Measurements from ENCODE around the gene NLGN1.

- TF ChIP-seq TBP (IDR thresholded peaks at IDR 0.05; ENCODE audit: low read depth, low read length) (no peak), POLR2AphosphoS5 (IDR thresholded peaks at IDR 0.05; ENCODE audit: low read depth, low read length) (no peak), SRF (IDR thresholded peaks at IDR 0.05; ENCODE audit: low read depth, low read length) (no peak), EP300 (IDR thresholded peaks at IDR 0.05; ENCODE audit: borderline replicate concordance in 1 of 2, low read depth in 2 of 2, low read length in 2 of 2) (no peak), RFX5 (IDR thresholded peaks at IDR 0.05; ENCODE audit: borderline replicate concordance, low read depth, low read length) (no peak), TAF1 (IDR thresholded peaks at IDR 0.05; ENCODE audit: low read depth, low read length) (no peak), ZNF274 (IDR thresholded peaks at IDR 0.05; ENCODE audit: borderline replicate concordance, extremely low read depth, low read length) (no peak), POLR2A (IDR thresholded peaks at IDR 0.05; ENCODE audit: control extremely low read depth in 1 of 2, low read depth in 2 of 2, low read length in 2 of 2) (no peak), SIX5 (IDR thresholded peaks at IDR 0.05; ENCODE audit: low read depth, low read length) (no peak), KDM1A (IDR thresholded peaks at IDR 0.05; ENCODE audit: borderline replicate concordance, low read length) (no peak)
- TF ChIP-seq, protein P1, sequence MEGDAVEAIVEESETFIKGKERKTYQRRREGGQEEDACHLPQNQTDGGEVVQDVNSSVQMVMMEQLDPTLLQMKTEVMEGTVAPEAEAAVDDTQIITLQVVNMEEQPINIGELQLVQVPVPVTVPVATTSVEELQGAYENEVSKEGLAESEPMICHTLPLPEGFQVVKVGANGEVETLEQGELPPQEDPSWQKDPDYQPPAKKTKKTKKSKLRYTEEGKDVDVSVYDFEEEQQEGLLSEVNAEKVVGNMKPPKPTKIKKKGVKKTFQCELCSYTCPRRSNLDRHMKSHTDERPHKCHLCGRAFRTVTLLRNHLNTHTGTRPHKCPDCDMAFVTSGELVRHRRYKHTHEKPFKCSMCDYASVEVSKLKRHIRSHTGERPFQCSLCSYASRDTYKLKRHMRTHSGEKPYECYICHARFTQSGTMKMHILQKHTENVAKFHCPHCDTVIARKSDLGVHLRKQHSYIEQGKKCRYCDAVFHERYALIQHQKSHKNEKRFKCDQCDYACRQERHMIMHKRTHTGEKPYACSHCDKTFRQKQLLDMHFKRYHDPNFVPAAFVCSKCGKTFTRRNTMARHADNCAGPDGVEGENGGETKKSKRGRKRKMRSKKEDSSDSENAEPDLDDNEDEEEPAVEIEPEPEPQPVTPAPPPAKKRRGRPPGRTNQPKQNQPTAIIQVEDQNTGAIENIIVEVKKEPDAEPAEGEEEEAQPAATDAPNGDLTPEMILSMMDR (IDR thresholded peaks at IDR 0.05; ENCODE audit: control extremely low read depth in 1 of 3, insufficient read depth in 1 of 3, low read depth in 1 of 3, low read length in 3 of 3): peak in 2 of 3 experiments; percentile 74 to 79; a peak in 3 of 4 replicates
Measured at GRCh38 chr3:174125267-174125824, 727.8 kb downstream of the NLGN1 start.
